SK-N-SH (cell line): Measurements from ENCODE around the gene THEM5. TPM values are rescaled to one million over a fixed set of nuclear protein-coding genes. Genes with fewer than 3 reads are reported as not detected.

Source experiments
- CTCF ChIA-PET: fragments of 300-600, 350-600 bp; formaldehyde crosslinking; extraction: SDS; loops from one replicate; lab custom pipeline; 2021; lab: Yijun Ruan, JAX
- POLR2A ChIA-PET: fragments of 350-600 bp; sonication (Branson Sonifier 250); formaldehyde crosslinking; extraction: SDS; loops from one replicate; lab custom pipeline; 2020; ENCODE audit warnings: antibody characterized with exemption, inconsistent platforms; lab: Yijun Ruan, JAX
- DNase-seq: peaks from one replicate; pipeline ENCODE4 v3.0.0; 2012
- H2AFZ ChIP-seq: fragments of 200-600 bp; sonication (generic); 2 replicates; pipeline ENCODE4 v1.8.1; 2016; ENCODE audit warnings: antibody characterized with exemption, mild to moderate bottlenecking, low read depth
- H3F3A ChIP-seq: fragments of 200-600 bp; sonication (generic); replicated peaks from 2 replicates; pipeline ENCODE3; 2016; ENCODE audit warnings: antibody characterized with exemption, mild to moderate bottlenecking; ENCODE audit not compliant: insufficient read depth
- H3K27ac ChIP-seq, 2 experiments: fragments of 200-500 bp in 1 of 2; fragments of 200-600 bp in 1 of 2; sonication (Bioruptor generic) in 1 of 2; sonication (generic), shearing (Covaris generic) in 1 of 2; 2 replicates each; pipeline versions ENCODE4 v1.5.1 to v1.6.1; 2014 to 2016; ENCODE audit warnings: low read depth in 2 of 2, inconsistent platforms in 1 of 2, low read length in 1 of 2, mild to moderate bottlenecking in 1 of 2, mixed read lengths in 1 of 2
- H3K27me3 ChIP-seq: fragments of 200-600 bp; sonication (generic), shearing (Covaris generic); 2 replicates; pipeline ENCODE4 v1.6.1; 2016; ENCODE audit warnings: mixed run types; ENCODE audit not compliant: insufficient read depth
- H3K36me3 ChIP-seq, 2 experiments: fragments of 200-500 bp in 1 of 2; fragments of 200-600 bp in 1 of 2; sonication (Bioruptor generic) in 1 of 2; sonication (generic) in 1 of 2; replicated peaks in 1 of 2; 2 replicates each; pipeline versions ENCODE3 to v1.5.1; 2014 to 2016; ENCODE audit warnings: low read length in 1 of 2, mild to moderate bottlenecking in 1 of 2; ENCODE audit not compliant: insufficient read depth in 2 of 2, control insufficient read depth in 1 of 2
- H3K4me1 ChIP-seq, 2 experiments: fragments of 200-500 bp in 1 of 2; fragments of 200-600 bp in 1 of 2; sonication (Bioruptor generic) in 1 of 2; sonication (generic), shearing (Covaris generic) in 1 of 2; 2 replicates each; pipeline versions ENCODE4 v1.5.1 to v1.6.1; 2014 to 2016; ENCODE audit warnings: low read depth in 1 of 2, low read length in 1 of 2, mixed run types in 1 of 2; ENCODE audit not compliant: insufficient read depth in 2 of 2, control insufficient read depth in 1 of 2
- H3K4me2 ChIP-seq: fragments of 200-600 bp; sonication (generic), shearing (Covaris generic); 2 replicates; pipeline ENCODE4 v1.6.1; 2017; ENCODE audit warnings: mixed run types
- H3K4me3 ChIP-seq, 2 experiments: fragments of 200-500 bp in 1 of 2; fragments of 200-600 bp in 1 of 2; sonication (Bioruptor generic) in 1 of 2; sonication (generic), shearing (Covaris generic) in 1 of 2; 2 replicates each; pipeline versions ENCODE4 v1.5.1 to v1.8.1; 2014 to 2016; ENCODE audit warnings: low read depth in 2 of 2, inconsistent platforms in 1 of 2, low read length in 1 of 2, mild to moderate bottlenecking in 1 of 2, mixed read lengths in 1 of 2, moderate library complexity in 1 of 2
- H3K79me2 ChIP-seq: fragments of 200-600 bp; sonication (generic); 2 replicates; pipeline ENCODE4 v1.8.1; 2017; ENCODE audit warnings: mild to moderate bottlenecking; ENCODE audit not compliant: insufficient read depth
- H3K9ac ChIP-seq: fragments of 200-600 bp; sonication (generic); 2 replicates; pipeline ENCODE4 v1.6.1; 2017; ENCODE audit warnings: mixed run types
- H3K9me2 ChIP-seq: fragments of 200-600 bp; sonication (generic); 2 replicates; pipeline ENCODE4 v1.6.1; 2017; ENCODE audit warnings: mixed run types
- H3K9me3 ChIP-seq: fragments of 200-600 bp; sonication (generic); 2 replicates; pipeline ENCODE4 v1.6.1; 2017; ENCODE audit warnings: mixed run types, mild to moderate bottlenecking, moderate library complexity
- H4K20me1 ChIP-seq: fragments of 200-600 bp; sonication (generic); 2 replicates; pipeline ENCODE4 v1.6.1; 2017; ENCODE audit warnings: mild to moderate bottlenecking, mixed run types; ENCODE audit not compliant: insufficient read depth
- EP300 ChIP-seq, 2 experiments: IDR thresholded peaks; 2 replicates each; pipeline versions ENCODE4 v1.4.0 to v1.6.1; 2012; ENCODE audit warnings: borderline replicate concordance in 1 of 2, low read depth in 1 of 2, low read length in 1 of 2
- EZH2phosphoT487 ChIP-seq: fragments of 200-600 bp; sonication (generic); IDR thresholded peaks from 2 replicates; pipeline ENCODE4 v1.6.1; 2017; ENCODE audit warnings: low read depth, mixed run types, mild to moderate bottlenecking, antibody characterized with exemption, moderate library complexity, borderline replicate concordance
- FOSL2 ChIP-seq: IDR thresholded peaks from 2 replicates; pipeline ENCODE4 v1.4.0; 2012; ENCODE audit warnings: low read depth, mild to moderate bottlenecking, moderate library complexity, borderline replicate concordance
- FOXM1 ChIP-seq: IDR thresholded peaks from 2 replicates; pipeline ENCODE4 v1.4.0; 2012; ENCODE audit warnings: low read depth, mild to moderate bottlenecking
- JUND ChIP-seq: IDR thresholded peaks from 2 replicates; pipeline ENCODE4 v1.4.0; 2012
- MXI1 ChIP-seq: IDR thresholded peaks from 2 replicates; pipeline ENCODE4 v1.6.1; 2012; ENCODE audit warnings: mild to moderate bottlenecking, low read depth, low read length, improper control_type of control experiment
- NFIC ChIP-seq: IDR thresholded peaks from 2 replicates; pipeline ENCODE4 v1.4.0; 2012; ENCODE audit warnings: borderline replicate concordance
- RXRA ChIP-seq: IDR thresholded peaks from 2 replicates; pipeline ENCODE4 v1.4.0; 2012; ENCODE audit warnings: low read depth, mild to moderate bottlenecking, borderline replicate concordance
- TAF1 ChIP-seq: IDR thresholded peaks from 2 replicates; pipeline ENCODE4 v1.6.1; 2012; ENCODE audit warnings: low read depth, mild to moderate bottlenecking, low read length, moderate library complexity, borderline replicate concordance
- TEAD4 ChIP-seq: IDR thresholded peaks from 2 replicates; pipeline ENCODE4 v1.4.0; 2012; ENCODE audit warnings: mild to moderate bottlenecking, borderline replicate concordance; ENCODE audit not compliant: insufficient read depth
- WGBS: methylation state at CpG from one replicate; pipeline ENCODE4 v1.1.6; 2017; ENCODE audit warnings: low lambda C conversion rate; 5-methylcytosine and 5-hydroxymethylcytosine counted together
- polyA plus RNA-seq, 3 experiments: library from polyadenylated mRNA; depleted of rRNA; stranded (reverse); fragments of >200 nt; gene quantifications; 2 replicates each; pipeline ENCODE4 v1.2.3, GENCODE V29; 2012
- TF ChIP-seq, protein P1 (sequence below): IDR thresholded peaks from 2 replicates; pipeline ENCODE4 v1.6.1; 2012; ENCODE audit warnings: mild to moderate bottlenecking, low read depth, low read length, moderate library complexity
- TF ChIP-seq, protein P2 (sequence below): IDR thresholded peaks from 2 replicates; pipeline ENCODE4 v1.4.0; 2012; ENCODE audit warnings: low read depth, borderline replicate concordance
- TF ChIP-seq, protein P3 (sequence below): IDR thresholded peaks from 2 replicates; pipeline ENCODE4 v1.4.0; 2012; ENCODE audit warnings: low read depth
- TF ChIP-seq, protein P4 (sequence below): fragments of 150-350 bp; IDR thresholded peaks from 2 replicates; pipeline ENCODE4 v1.6.1; 2017; ENCODE audit warnings: antibody characterized with exemption, low read length, low read depth, borderline replicate concordance

The THEM5 gene
- polyA plus RNA-seq, 1 of the 3 experiments (the other 2 are of a cell fraction): not detected

DNA sequence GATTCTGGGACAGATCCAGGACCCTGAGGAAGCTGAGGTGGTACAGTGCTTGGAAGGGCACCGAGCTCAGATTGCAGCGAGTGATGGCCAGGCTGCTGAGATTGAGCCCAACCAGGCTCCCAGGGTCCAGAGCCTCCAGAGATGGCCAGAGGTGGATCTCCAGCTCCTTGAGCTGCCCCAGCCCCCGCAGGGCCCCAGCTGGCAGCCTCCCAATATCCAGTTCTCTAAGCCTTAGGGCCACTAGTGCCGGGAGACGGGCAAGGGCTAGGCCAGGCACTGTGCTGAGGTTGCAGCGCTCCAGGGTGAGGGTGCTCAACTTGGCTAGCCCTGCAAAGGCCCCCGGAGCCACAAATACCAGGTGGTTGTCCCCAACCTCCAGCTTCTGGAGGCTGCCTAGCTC, 51.7 kb downstream of the THEM5 start:
- H3K9me2 ChIP-seq: no peaks in the 10 kb centered on the region
- POLR2A ChIA-PET: interaction anchor here (1.8 kb wide), 1 partner anchor 18 kb away, joined by 7 read pairs; no protein-coding TSS in a partner anchor

More for the DNA sequence above, 51.7 kb downstream of the THEM5 start:
- Histone ChIP-seq H3K9ac (no peak overlapping the region), H3K27me3 (peaks cover 53% of the 10 kb centered on the region), H3K36me3 (no peaks in the 10 kb centered on the region), H3K4me2 (no peak overlapping the region), H2AFZ (no peak overlapping the region), H3K4me3 (no peak overlapping the region), H3K79me2 (no peaks in the 10 kb centered on the region), H3K4me1 (peaks cover 0 to 53% of the 10 kb centered on the region in 2 experiments; a peak in 2 of 4 replicates), H3K27ac (no peak overlapping the region; a peak in 1 of 4 replicates), H3F3A (no peaks in the 10 kb centered on the region), H4K20me1 (no peaks in the 10 kb centered on the region)
- 100% methylated on average over 2 of the region's 7 CpGs for WGBS
- no peak for DNase-seq
- CTCF ChIA-PET: interaction anchor here (1.7 to 2.5 kb wide), 2 partner anchors 13 to 35 kb away, joined by 4 to 9 read pairs; no protein-coding TSS in a partner anchor
- TF ChIP-seq, protein P1, sequence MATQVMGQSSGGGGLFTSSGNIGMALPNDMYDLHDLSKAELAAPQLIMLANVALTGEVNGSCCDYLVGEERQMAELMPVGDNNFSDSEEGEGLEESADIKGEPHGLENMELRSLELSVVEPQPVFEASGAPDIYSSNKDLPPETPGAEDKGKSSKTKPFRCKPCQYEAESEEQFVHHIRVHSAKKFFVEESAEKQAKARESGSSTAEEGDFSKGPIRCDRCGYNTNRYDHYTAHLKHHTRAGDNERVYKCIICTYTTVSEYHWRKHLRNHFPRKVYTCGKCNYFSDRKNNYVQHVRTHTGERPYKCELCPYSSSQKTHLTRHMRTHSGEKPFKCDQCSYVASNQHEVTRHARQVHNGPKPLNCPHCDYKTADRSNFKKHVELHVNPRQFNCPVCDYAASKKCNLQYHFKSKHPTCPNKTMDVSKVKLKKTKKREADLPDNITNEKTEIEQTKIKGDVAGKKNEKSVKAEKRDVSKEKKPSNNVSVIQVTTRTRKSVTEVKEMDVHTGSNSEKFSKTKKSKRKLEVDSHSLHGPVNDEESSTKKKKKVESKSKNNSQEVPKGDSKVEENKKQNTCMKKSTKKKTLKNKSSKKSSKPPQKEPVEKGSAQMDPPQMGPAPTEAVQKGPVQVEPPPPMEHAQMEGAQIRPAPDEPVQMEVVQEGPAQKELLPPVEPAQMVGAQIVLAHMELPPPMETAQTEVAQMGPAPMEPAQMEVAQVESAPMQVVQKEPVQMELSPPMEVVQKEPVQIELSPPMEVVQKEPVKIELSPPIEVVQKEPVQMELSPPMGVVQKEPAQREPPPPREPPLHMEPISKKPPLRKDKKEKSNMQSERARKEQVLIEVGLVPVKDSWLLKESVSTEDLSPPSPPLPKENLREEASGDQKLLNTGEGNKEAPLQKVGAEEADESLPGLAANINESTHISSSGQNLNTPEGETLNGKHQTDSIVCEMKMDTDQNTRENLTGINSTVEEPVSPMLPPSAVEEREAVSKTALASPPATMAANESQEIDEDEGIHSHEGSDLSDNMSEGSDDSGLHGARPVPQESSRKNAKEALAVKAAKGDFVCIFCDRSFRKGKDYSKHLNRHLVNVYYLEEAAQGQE: no peak
- no peak for TF ChIP-seq RXRA
- no peak for TF ChIP-seq NFIC
- TF ChIP-seq, protein P2, sequence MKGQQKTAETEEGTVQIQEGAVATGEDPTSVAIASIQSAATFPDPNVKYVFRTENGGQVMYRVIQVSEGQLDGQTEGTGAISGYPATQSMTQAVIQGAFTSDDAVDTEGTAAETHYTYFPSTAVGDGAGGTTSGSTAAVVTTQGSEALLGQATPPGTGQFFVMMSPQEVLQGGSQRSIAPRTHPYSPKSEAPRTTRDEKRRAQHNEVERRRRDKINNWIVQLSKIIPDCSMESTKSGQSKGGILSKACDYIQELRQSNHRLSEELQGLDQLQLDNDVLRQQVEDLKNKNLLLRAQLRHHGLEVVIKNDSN: no peak
- TF ChIP-seq EZH2phosphoT487: no peak
- no peak for TF ChIP-seq TEAD4
- no peak for TF ChIP-seq MXI1
- no peak for TF ChIP-seq FOSL2
- TF ChIP-seq JUND: no peak
- TF ChIP-seq, protein P3, sequence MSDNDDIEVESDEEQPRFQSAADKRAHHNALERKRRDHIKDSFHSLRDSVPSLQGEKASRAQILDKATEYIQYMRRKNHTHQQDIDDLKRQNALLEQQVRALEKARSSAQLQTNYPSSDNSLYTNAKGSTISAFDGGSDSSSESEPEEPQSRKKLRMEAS: no peak
- TF ChIP-seq, protein P4, sequence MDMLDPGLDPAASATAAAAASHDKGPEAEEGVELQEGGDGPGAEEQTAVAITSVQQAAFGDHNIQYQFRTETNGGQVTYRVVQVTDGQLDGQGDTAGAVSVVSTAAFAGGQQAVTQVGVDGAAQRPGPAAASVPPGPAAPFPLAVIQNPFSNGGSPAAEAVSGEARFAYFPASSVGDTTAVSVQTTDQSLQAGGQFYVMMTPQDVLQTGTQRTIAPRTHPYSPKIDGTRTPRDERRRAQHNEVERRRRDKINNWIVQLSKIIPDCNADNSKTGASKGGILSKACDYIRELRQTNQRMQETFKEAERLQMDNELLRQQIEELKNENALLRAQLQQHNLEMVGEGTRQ: no peak
- no peak for TF ChIP-seq TAF1
- no peak for TF ChIP-seq FOXM1
- TF ChIP-seq EP300 (IDR thresholded peaks at IDR 0.05; ENCODE audit: borderline replicate concordance in 1 of 2, low read depth in 1 of 2, low read length in 1 of 2): no peak
- TF ChIP-seq, all 33 proteins: peak for 0
- no peaks in the 10 kb centered on the region for H3K9me3 ChIP-seq
